DMS 273 (cell line): ENCODE results near the gene RBCK1.
"Not testable (repeated sequence)": the region's sequence is repeated elsewhere in the genome, so short reads cannot be mapped to it uniquely, and the experiment has no call there.

Experiments used
- DNase-seq: peaks from one replicate; lab custom pipeline; 2025; ENCODE audit not compliant: unreplicated experiment; lab: John Stamatoyannopoulos, UW

The RBCK1 gene

DNA sequence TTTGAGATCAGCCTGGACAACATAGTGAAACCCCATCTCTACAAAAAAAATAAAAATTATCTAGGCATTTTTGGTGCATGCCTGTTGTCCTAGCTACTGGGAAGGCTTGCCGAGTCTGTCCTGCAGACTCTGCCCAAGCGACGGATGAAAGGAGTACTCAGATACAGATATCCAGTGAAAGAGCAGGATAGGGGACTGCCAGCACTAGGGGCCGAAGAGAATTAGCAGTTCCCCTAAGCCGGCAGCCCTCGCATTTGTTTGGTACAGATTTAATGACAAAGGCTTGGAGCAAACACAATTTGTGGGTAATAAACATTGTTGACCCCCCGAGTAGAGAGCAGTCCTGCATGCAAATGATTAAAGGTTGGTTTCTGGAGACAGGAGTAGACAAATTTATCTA lies 59.7 kb downstream of the RBCK1 start:
- DNase-seq = no peak

DNA sequence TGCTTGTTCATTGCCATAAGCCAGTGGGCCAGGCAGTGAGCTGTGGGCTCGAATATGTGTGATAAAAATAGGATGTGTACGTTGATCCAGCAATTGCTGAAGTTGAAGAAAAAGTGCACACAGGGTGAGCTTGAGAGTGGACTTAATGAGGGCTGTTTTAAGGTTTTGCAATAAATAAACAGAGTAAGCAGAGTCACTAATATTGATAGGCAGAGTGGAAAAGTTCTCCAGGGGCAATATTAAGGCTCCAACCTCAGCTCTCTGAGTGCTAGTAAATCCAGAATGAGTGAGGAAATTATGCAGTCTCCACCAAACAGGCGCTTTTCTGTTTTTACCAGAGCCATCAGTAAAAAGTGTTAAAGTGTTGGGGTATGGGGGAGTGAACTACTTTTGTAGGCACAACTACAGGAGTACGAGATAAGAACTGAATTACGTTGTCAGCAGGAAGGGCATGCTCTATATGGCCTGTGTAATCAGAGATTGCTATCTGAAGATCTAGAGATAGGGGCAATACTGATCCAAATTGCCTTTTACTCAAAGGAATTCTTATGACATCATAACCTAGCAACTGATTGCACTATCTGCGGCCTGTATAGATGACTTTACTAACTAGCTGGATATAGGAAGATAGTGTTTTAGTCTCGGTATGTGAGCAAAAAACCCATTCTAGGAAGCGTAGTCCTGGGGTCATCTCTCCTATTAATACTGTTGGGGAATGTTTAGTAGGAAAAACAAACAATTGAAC lies 61.8 kb downstream of the RBCK1 start:
- no peak for DNase-seq

DNA sequence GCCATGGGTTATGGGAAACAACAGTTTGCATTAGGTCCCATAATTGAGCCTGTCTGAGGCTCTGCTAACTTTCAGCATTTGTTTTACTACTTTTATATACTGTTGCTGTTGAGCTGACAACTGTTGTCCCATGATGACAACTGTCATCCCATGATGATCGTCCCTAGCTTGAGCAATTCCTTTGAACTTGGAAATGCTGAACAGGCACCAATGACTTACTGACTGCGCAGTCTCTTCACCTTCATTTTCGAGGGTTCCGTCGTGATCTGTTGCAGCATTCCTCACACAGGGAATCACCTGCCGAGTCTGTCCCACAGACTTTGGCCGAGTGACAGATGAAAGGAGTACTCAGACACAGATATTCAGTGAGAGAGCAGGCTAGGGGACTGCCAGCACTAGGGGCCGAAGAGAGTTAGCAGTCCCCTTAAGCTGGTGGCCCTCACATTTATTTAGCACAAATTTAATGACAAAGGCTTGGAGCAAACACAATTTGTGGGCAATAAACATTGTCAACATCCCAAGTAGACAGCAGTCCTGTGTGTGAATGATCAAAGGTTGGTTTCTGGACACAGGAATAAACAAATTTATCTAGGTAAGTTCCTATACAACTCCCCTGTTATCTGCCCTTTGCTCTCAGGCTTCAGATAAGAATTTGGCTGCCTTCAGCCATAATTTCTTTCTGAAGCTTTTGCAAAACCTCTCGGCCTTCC lies 64.2 kb downstream of the RBCK1 start:
- no peak for DNase-seq

DNA sequence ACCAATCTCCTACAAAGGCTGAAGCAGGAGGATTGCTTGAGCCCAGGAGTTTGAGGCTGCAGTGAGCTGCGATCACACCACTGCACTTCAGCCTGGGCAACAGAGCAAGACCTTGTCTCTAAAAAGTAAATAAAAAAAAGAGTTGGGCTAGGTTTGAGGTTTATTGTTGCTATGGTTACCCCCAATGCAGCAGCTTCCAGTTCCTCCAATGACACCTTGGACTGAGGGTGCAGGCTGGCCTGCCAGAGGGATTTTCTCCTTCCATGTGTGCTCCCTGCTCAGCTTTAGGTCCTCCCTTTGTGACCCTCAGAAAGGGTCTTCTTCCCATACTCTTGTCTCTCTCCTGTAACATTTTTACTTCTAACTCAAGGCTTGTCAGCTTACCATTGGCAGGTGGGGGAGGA lies 64.8 kb downstream of the RBCK1 start:
- no peak for DNase-seq

DNA sequence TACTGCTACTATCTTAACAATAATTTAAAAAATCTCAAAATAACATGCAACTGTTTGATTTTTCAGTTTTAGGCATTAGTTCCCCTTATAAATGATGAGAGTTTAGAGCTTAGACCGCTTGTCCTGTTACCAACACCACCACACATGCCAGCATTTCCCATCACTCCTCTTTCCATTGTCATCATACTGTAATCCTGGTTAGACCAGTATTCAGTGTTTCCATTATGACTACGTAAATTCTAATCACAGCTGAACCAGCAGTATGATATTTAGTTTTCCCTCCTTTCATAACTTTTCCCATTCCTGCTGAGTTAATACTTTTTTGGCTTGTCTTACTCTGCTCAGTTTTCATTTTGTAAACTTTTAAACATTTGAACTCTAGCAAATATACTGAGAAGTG lies 66.5 kb downstream of the RBCK1 start:
- no peak for DNase-seq

DNA sequence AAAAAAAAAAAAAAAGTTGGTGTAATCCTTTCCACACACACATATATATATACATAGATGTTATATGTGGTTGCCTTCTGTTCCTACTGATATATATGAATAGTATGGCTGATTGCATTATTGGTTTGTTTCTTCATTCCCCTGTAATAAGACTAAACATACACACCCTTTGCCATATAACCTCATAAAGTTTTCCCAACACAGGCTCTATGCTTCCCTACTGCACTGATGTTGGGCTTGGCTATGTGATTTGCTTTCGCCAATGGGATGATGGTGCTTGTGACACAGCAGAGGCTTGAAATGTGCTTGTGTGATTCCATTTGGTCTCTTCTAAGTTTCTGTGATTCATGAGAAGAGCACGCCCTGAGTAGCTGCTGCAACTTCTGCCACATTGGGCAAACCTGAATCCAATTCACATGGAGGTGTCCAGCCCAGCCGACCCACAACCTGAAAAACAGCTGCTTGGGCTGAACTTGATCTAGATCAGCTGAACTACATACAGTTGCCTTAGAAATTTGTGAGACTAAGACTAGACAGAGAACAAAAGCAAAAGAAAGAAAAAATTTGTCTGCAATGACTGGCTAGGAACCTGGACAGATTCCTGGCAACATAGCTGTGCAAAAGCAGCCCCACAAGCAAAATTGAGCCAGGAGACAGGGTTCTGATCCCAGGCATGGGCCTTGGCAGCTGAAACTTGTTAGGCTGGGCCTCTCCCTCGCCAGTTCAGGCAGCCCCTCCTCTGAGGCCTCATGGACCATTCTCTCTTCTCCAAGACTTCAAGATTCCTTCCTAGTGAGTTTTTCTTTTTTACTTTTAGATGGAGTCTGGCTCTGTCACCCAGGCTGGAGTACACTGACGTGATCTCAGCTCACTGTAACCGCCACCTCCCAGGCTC lies 67.6 kb downstream of the RBCK1 start:
- DNase-seq = no peak

DNA sequence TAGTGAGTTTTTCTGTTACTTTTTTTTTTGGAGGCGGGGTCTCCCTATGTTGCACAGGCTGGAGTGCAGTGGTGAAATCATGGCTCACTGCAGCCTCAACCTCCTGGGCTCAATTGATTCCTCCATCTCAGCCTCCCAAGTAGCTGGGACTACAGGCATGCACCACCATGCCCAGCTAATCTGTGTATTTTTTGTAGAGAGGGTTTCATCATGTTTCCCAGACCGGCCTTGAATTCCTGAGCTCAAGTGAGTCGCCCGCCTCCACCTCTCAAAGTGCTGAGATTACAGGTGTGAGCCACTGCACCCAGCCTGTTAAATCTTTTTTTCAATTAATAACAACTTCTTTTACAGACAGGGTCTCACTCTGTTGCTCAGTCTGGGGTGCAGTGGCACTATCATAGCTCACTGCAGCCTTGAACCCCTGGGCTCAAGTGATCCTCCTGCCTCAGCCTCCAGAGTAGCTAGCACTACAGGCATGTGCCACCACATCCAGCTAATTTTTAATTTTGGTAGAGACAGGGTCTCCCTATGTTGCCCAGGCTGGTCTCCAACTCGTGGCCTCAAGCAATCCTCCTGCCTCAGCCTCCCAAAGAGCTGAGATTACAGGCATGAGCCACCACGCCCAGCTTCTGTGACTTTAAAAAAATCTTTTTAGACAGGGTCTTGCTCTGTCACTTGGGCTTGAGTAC lies 68.6 kb downstream of the RBCK1 start:
- not testable (repeated sequence) for DNase-seq

DNA sequence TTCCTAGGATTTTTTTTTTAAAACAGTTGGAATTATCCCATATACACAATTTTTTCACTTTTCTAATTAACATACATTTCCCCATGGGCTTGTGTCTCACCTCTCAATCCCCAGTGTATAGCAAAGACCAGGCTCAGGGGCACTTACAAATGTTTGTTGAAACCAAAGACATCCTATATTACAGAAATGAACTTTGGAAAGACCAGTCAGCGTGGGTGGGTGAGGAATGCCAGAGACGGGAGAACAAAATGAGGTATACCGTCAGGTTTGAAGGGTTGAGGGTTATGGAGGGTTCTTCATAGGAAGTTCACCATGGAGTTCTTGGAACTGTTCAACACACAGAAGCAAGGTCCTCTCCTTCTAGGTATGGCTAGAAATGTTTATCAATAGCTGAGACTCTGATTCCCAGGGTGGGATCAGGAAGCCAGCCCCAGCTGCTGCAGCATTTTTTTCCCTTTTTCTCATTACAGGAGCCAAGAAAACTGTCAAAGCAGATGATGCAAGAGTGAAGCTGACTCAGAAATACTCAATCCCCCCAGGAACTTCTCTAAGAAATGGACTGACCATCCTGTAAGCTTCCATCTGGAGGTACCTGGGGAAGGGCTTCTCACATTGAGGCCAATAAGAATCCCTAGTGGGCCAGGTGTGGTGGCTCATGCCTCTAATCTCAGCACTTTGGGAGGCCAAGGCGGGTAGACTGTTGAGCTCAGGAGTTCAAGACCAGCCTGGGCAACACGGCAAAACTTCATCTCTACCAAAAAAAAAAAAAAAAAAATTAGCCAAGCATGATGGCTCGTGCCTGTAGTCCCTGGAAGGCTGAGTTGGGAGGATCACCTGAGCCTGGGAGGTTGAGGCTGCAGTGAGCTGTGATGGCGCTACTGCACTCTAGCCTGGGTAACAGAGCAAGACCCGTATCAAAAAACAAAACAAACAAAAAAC lies 70.2 kb downstream of the RBCK1 start:
- DNase-seq = no peak

DNA sequence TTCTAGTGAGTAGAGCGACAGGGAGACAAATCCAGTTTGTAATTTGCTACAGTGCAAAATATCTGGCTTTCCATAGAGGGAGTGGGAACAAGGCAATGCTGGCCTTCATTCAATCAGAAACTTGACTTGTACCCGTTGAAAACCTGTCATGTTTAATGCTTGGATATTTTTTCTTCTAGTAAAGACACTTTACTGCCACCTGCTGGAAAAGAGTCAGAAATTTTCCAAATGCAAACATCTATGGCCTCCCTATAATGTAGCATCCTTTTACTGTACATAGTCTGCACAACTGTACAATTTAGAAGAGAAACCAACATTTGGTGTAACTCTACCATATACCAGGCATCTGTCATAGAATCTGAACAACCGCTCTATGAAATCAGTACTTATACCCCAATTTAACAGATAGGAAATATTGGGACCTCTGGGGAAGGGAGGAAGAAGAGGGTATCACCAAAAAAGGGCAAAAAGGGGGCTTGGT lies 70.9 kb downstream of the RBCK1 start:
- DNase-seq = peak; percentile 85

DNA sequence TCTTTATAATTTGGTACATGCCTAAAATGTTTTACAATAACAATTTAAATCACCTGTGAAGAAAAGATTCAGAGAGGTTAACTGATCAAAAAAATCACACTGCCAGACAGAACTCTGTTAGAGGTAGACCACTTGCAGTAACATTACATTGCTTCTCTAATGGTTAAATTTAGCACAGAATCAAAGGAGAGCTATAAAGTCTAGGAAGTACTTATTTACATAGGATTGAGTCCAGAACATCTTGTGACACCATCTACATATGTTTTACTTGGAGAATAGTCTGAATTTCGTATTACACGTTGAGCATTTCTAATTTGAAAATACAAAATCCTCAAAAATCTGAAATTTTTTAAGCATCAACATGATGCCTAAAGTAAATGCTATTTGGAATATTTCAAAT lies 71.4 kb downstream of the RBCK1 start:
- no peak for DNase-seq

DNA sequence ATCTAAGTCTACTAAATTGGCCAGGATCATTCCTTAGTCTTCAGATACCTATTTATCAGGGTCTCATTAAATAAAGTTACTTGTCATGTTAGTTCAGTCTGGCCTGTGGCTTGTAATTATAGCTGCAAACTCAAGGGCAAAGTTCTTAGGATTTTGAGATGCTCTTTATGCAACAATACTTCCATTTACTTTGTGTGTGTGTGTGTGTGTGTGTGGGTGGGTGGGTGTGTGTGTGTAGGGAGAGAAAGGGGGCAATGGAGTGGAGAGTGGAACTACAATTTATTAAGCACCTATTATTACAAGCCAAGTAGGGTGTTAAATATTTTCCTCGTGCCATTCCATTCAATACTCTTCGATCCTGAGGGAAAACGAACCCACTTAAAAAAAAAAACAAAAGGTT lies 71.9 kb downstream of the RBCK1 start:
- DNase-seq = no peak

DNA sequence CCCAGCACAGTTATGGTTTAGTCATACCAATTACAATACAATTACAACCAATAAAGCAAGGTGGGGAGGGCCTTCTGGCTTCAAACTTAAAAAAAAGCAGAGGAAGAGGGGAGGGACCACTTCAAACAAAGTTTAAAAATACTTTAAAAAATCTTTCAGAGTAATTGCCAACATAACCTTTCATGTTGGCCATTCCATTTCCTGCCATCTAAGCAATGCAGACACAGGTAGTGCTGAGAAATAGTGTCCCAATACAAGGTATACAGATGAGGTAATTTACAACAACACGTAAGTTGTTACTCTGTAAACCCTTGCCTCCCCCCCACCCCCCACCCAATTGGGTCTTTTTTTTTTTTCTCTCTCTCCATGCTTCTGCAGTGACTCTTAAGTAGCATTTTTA lies 73.1 kb downstream of the RBCK1 start:
- DNase-seq = no peak
